ENCODE data around the gene COA6.

DNA sequence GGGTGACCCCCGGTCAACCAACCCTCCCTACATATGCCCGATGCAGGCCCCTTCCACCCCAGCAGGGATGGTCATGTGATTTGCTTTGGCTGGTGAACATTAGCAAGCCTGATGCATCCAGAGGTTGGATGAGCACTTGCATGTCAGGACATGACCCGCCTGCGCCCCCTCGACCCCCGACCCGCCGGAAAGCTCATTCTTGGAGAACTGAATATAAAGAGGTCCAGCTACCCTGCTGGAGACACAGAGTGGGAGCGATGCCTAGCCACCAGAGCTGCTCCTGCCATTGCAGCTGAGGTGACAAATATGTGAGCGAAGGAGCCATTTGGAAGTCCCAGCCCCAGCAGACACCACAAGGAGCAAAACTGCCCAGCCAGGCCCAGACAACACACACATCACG is 39.6 kb downstream of the COA6 start:
- TF ChIP-seq CTCF (IDR thresholded peaks at IDR 0.05 in 8 of 11, conservative IDR thresholded peaks at IDR 0.05 in 3 of 11) (no peak), POLR2A (IDR thresholded peaks at IDR 0.05) (no peak), POLR2AphosphoS5 (IDR thresholded peaks at IDR 0.05) (no peak)
